Hepatocyte (in vitro differentiated cells): Measurements from ENCODE around the gene EARS2.

Experiments used
- CTCF ChIP-seq: fragments of 200-600 bp; sonication (generic); IDR thresholded peaks from 2 replicates; pipeline ENCODE4 v1.5.1; 2016; ENCODE audit warnings: antibody characterized with exemption, mild to moderate bottlenecking; ENCODE audit not compliant: poor library complexity
- EZH2 ChIP-seq: fragments of 200-600 bp; sonication (generic); IDR thresholded peaks from 2 replicates; pipeline ENCODE4 v1.6.1; 2016; ENCODE audit warnings: antibody characterized with exemption, mild to moderate bottlenecking, borderline replicate concordance

- TF ChIP-seq CTCF (no peak), EZH2 (no peak)
Observed at GRCh38 chr16:23549938-23550337, 7.2 kb downstream of the EARS2 start.
